Melanocyte of skin (primary cell): Measurements from ENCODE around the gene TTC33. TPM values are rescaled to one million over a fixed set of nuclear protein-coding genes. Genes with fewer than 3 reads are reported as not detected.

Experiments used
- small RNA-seq, 2 donors: library from RNA; depleted of rRNA; stranded (forward); fragments of <200 nt; gene quantifications; one replicate each; pipeline ENCODE3, GENCODE V24; 2012
- total RNA-seq, 2 donors: library from RNA; depleted of rRNA; stranded (reverse); fragments of >200 nt; gene quantifications; 2 replicates each; pipeline ENCODE4 v1.2.3, GENCODE V29; 2012

Gene TTC33, protein sequence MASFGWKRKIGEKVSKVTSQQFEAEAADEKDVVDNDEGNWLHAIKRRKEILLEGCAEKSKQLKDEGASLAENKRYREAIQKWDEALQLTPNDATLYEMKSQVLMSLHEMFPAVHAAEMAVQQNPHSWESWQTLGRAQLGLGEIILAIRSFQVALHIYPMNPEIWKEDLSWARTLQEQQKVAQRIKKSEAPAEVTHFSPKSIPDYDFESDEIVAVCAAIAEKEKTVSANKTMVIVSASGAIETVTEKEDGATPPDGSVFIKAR
- 10 to 100 TPM; 12.7 to 15.0 TPM for total RNA-seq

DNA sequence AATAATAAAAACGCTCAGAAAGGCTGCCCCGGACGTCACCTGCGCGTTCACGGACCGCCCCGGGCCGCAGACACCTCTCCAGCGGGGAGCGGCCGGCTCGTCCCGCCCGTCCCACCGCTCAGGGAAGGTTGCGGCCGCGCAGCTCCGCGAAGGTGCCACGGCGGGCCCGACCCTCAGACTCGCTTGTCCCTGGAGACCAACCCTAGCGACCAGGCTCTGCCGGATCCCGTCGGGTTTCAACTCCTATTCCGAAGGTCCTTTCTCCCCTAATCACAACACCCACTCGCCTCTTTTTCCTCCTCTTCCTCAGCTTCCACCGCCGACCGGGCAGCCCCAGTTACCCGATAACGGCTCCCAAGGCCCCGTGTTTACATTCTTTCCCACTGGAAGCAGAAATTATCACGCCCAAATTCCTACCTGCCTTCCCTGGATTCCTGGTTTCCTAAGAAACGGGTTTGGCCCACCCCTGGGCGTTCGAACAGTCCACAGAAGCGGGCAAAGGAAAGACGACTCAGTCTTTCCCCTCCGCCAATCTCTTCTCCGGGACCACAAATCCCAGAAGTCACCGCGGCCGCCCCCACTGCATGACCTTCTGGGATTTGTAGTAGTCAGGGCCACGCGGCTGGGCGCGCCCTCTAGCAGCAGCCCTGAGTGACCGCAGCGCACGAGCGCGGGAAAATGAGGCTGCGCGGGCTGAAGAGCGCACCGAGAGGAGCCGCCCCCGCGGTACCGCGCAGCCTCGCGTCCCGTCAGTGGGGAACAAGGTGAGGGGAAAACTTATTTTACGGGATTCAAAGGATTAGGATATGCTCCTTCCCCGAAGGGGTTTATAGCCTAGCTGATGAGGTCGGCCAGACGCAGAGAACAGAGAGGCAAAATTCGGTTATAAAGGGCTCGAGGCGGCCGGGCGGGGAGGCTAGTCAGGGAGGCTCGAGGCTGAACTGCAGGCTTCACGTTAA lies at the start of gene TTC33:
TTC33 (minus strand) TSS at position 555 of the 959 bp plus-strand sequence. CDS start 8,943 bp downstream, outside the sequence.

DNA sequence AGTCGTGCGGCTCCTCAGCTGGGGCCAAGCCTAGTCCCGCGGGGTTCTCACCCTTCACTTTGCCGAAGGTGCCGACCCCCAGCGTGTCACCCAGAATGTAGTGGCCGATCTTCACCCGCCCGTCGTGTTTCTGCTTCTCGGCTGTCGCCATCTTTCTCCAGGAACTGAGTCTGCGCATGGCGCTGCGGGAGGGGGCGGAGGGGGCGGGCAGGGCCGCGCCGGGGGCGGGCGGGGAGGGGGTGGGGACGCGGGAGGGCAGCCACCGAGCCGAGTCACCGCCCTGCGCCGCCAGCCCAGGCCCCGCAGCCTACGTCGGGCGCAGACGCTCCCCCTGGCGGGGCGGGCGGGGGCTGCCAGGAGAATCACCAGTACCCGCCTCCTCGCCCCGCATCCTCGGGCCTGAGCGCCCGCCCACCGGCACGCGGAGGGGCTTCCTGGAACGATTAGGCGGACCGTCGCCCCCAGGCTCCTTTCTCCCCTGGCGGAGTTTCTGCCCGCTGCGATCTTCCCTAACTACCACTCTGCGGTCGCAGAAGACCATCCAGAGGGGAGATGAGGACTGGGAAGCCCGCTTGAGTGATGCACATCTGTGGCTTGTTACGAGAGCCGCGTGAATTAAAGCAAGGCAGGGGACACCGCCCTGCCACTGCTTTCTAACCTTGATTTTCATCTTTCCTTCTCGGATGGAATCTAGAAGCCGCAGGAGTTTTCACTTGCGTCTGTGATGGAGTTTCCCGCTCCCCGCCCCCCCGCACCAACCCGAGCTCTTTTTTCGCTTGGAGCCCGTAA lies 42.4 kb upstream of the TTC33 start, which contains the start of gene PRKAA1:
PRKAA1 (minus strand) TSS at position 363 of the 789 bp plus-strand sequence; CDS start at position 178, 185 bp downstream.

DNA sequence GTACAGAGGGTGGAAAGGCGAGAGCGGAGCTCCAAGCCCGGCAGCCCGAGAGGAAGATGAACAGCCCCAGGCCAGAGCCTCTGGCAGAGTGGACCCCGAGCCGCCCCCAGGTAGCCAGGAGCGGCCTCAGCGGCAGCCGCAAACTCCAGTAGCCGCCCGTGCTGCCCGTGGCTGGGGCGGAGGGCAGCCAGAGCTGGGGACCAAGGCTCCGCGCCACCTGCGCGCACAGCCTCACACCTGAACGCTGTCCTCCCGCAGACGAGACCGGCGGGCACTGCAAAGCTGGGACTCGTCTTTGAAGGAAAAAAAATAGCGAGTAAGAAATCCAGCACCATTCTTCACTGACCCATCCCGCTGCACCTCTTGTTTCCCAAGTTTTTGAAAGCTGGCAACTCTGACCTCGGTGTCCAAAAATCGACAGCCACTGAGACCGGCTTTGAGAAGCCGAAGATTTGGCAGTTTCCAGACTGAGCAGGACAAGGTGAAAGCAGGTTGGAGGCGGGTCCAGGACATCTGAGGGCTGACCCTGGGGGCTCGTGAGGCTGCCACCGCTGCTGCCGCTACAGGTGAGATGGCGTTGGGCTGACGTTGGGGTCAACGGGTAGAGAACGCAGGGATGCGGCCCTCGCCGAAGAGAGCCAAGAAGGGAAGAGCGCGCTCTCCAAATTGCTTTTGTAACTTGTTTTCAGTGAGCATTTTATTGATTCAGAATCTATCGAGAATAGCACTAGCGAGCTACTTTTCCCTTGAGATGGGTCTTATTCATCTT lies 75.7 kb downstream of the TTC33 start, which contains the start of gene PTGER4:
PTGER4 (plus strand) TSS at position 3 of the 769 bp plus-strand sequence. CDS start 1,079 bp downstream, outside the sequence.

Small RNA genes lying within 50 kb of the gene (small RNA-seq; reads per million reads assigned to genes)
- gene RF00092: 0 reads per million in 2 donors
- gene RF00191: 0 reads per million in 2 donors

Other genes with a start within 250 kb of the TTC33 start
- gene PTGER4, start 76.0 kb downstream of the TTC33 start, total RNA-seq: under 1 TPM in 1 of 2 donors, not detected in 1; 0.34 TPM
- gene PRKAA1, start 42.4 kb upstream of the TTC33 start, total RNA-seq: 10 to 100 TPM; 63.3 to 66.3 TPM
- gene RPL37, start 79.3 kb upstream of the TTC33 start, total RNA-seq: 100 to 1,000 TPM; 186 to 460 TPM
- 1 to 10 TPM; 5.3 to 7.9 TPM for gene CARD6, start 85.4 kb upstream of the TTC33 start, total RNA-seq
- gene C7, start 153.5 kb upstream of the TTC33 start, total RNA-seq: not detected